Gastrocnemius medialis (tissue), 4 donors: ENCODE measurements around the gene CCDC158. TPM values are rescaled to one million over a fixed set of nuclear protein-coding genes. Genes with fewer than 3 reads are reported as not detected.

Source experiments
- ATAC-seq, 2 donors: fragments of 150-250 bp; one replicate each; pipeline ENCODE4 v1.9.1; 2016
- DNase-seq, 2 donors: peaks; one replicate each; pipeline ENCODE4 v3.0.0-alpha.2; 2019
- H3K27ac ChIP-seq, 4 donors: fragments of 200-600 bp; sonication (generic); 1 replicate in 1 of 4; 2 replicates in 3 of 4; pipeline ENCODE4 v1.5.1; 2016 to 2018; ENCODE audit warnings: mild to moderate bottlenecking in 2 of 4, moderate library complexity in 1 of 4
- H3K27me3 ChIP-seq, 3 donors: fragments of 200-600 bp; sonication (generic) in 2 of 3; 1 replicate in 1 of 3; 2 replicates in 2 of 3; pipeline versions ENCODE4 v1.5.1 to v1.6.0; 2016 to 2019; ENCODE audit warnings: mild to moderate bottlenecking in 1 of 3, moderate library complexity in 1 of 3
- H3K36me3 ChIP-seq, 2 donors: fragments of 200-600 bp; sonication (generic) in 1 of 2; one replicate each; pipeline ENCODE4 v1.5.1; 2017 to 2018
- H3K4me1 ChIP-seq, 2 donors: fragments of 200-600 bp; sonication (generic) in 1 of 2; one replicate each; pipeline ENCODE4 v1.5.1; 2016 to 2017; ENCODE audit warnings: mild to moderate bottlenecking in 2 of 2
- H3K4me3 ChIP-seq, 4 donors: fragments of 200-600 bp; sonication (generic) in 3 of 4; 1 replicate in 1 of 4; 2 replicates in 3 of 4; pipeline ENCODE4 v1.5.1; 2016 to 2019; ENCODE audit warnings: mild to moderate bottlenecking in 2 of 4
- H3K9me3 ChIP-seq, 3 donors: fragments of 200-600 bp; sonication (generic) in 2 of 3; 1 replicate in 1 of 3; 2 replicates in 2 of 3; pipeline ENCODE4 v1.5.1; 2016 to 2019
- CTCF ChIP-seq, 5 experiments: fragments of 450-650 bp in 3 of 5; fragments of 200-600 bp in 2 of 5; sonication (generic) in 2 of 5; IDR thresholded peaks in 4 of 5; conservative IDR thresholded peaks in 1 of 5; 1 replicate in 4 of 5; 2 replicates in 1 of 5; pipeline ENCODE4 v1.5.1; 2016 to 2019; ENCODE audit warnings: antibody characterized with exemption in 5 of 5, mild to moderate bottlenecking in 3 of 5, moderate library complexity in 3 of 5
- POLR2A ChIP-seq, 2 donors: fragments of 450-650 bp; IDR thresholded peaks; one replicate each; pipeline ENCODE4 v1.6.1; 2017; ENCODE audit warnings: antibody characterized with exemption in 2 of 2, mild to moderate bottlenecking in 2 of 2, moderate library complexity in 2 of 2
- in situ Hi-C, 4 donors: fragments of 200-750 bp; cut with MboI; loops; one replicate each; pipeline versions ENCODE4 v1.15.0 to v1.8.0; 2017; ENCODE audit warnings: low sequenced_read_pairs in 4 of 4
- intact Hi-C: fragments of 100-400 bp; cut with DNase I; formaldehyde crosslinking; loops from one replicate; pipeline ENCODE4 v1.15.1; 2023; ENCODE audit warnings: low total_unique reads
- total RNA-seq, 4 donors: library from RNA; depleted of rRNA; stranded (reverse); fragments of >200 nt; gene quantifications; one replicate each; pipeline versions ENCODE4 v1.1.0 to v1.2.3, GENCODE V29; 2016

The CCDC158 gene
- total RNA-seq, 4 donors from 2014 or later, result not detected

- no peak for TF ChIP-seq POLR2A (IDR thresholded peaks at IDR 0.05)
- no peak for TF ChIP-seq CTCF (IDR thresholded peaks at IDR 0.05 in 4 of 5, conservative IDR thresholded peaks at IDR 0.05 in 1 of 5)
- H3K27me3 ChIP-seq, result no peaks in the 10 kb centered on the region
- H3K36me3 ChIP-seq, result no peaks in the 10 kb centered on the region
- no peaks in the 10 kb centered on the region for H3K9me3 ChIP-seq
- no peaks in the 10 kb centered on the region for H3K4me1 ChIP-seq
- H3K4me3 ChIP-seq, result no peak overlapping the region
- H3K27ac ChIP-seq, result no peak overlapping the region
- intact Hi-C loops, result no loop called here
- ATAC-seq (no peak), DNase-seq (no peak)
- in situ Hi-C loops, result no loop called here
Observed at GRCh38 chr4:76406081-76406480, 14.9 kb downstream of the CCDC158 start.

DNA sequence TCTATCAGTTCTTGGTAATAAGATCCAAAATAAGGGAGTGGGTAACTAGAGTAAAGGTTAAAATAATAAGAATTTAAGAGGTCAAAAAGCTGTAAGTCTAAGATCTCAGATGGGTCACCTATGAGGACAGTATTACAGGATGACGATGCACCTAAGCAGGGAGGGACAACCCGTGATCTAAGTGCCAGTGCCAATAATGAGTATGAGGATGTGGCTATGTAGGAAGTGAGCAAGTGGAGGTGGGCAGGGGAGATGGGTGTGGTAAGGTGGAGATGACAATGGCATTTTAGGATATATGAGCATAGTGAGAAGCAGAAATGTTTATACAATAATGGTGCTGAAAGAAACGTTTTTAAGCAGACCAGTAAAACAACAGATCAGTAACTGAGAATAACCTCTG lies 19.3 kb downstream of the CCDC158 start:
- H3K4me3 ChIP-seq, result no peak overlapping the region
- H3K36me3 ChIP-seq, result no peaks in the 10 kb centered on the region
- no peak for TF ChIP-seq POLR2A (IDR thresholded peaks at IDR 0.05)
- TF ChIP-seq CTCF (IDR thresholded peaks at IDR 0.05 in 4 of 5, conservative IDR thresholded peaks at IDR 0.05 in 1 of 5), result no peak
- no peak for ATAC-seq
- in situ Hi-C loops (no loop called here), intact Hi-C loops (no loop called here)
- H3K4me1 ChIP-seq, result no peaks in the 10 kb centered on the region
- no peak overlapping the region for H3K27ac ChIP-seq
- H3K27me3 ChIP-seq, result no peaks in the 10 kb centered on the region
- H3K9me3 ChIP-seq, result no peaks in the 10 kb centered on the region
- no peak for DNase-seq

GRCh38 chr4:76388160-76388908 lies 32.6 kb downstream of the CCDC158 start:
- H3K4me1 ChIP-seq, result no peaks in the 10 kb centered on the region
- in situ Hi-C loops (no loop called here), intact Hi-C loops (no loop called here)
- DNase-seq (no peak), ATAC-seq (no peak)
- peaks cover 0 to 8% (median 0%) of the 10 kb centered on the region in 3 donors for H3K9me3 ChIP-seq
- TF ChIP-seq POLR2A (IDR thresholded peaks at IDR 0.05), result no peak
- TF ChIP-seq CTCF (IDR thresholded peaks at IDR 0.05 in 4 of 5, conservative IDR thresholded peaks at IDR 0.05 in 1 of 5), result no peak
- no peaks in the 10 kb centered on the region for H3K36me3 ChIP-seq
- H3K4me3 ChIP-seq, result no peak overlapping the region
- no peak overlapping the region for H3K27ac ChIP-seq
- no peaks in the 10 kb centered on the region for H3K27me3 ChIP-seq

DNA sequence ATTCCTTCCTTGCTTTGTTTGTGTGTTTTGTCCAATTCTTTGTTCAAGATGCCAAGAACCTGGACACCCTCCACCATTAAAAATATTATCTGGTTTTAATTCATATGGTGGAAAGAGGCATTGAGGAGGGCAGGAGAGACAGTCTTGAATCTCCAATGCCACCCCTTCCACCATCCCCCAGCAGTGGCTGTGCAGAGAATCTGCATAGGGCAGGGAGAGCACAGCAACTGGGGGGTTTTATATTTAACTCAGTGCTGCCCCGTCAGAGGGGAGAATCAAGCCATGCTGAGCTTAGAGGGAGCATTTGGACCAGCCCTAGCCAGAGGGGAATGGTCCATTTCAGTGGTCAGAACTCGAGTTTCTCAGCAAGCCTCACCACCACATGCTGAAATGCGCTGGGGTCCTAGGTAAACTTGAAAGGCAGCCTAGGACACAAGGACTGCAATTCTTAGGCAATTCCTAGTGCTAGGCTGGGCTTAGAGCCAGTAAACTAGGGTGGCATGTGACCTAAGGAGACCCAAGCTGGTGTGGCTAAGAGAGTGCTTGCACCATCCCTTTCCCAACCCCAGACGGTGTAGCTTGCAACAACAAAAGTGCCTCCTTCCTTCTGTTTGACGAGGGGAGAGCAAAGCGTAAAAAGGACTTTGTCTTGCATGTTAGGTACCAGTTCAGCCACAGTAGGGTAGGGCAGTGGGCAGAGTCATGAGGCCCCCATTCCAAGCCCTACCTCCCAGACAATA lies 34.2 kb downstream of the CCDC158 start:
- H3K9me3 ChIP-seq, result no peaks in the 10 kb centered on the region
- ATAC-seq, result no peak
- no peak for TF ChIP-seq CTCF (IDR thresholded peaks at IDR 0.05 in 4 of 5, conservative IDR thresholded peaks at IDR 0.05 in 1 of 5)
- TF ChIP-seq POLR2A (IDR thresholded peaks at IDR 0.05), result no peak
- no peaks in the 10 kb centered on the region for H3K27me3 ChIP-seq
- intact Hi-C loops (no loop called here), in situ Hi-C loops (no loop called here)
- no peak overlapping the region for H3K27ac ChIP-seq
- H3K4me3 ChIP-seq, result no peak overlapping the region
- DNase-seq, result no peak
- H3K36me3 ChIP-seq, result no peaks in the 10 kb centered on the region
- no peaks in the 10 kb centered on the region for H3K4me1 ChIP-seq
